ENCODE measurements around the gene SCARB1. TPM values are rescaled to one million over a fixed set of nuclear protein-coding genes. Genes with fewer than 3 reads are reported as not detected.

Gene SCARB1
- total RNA-seq, 1 donor from 2014 or later, result 6.6 TPM

GRCh38 chr12:124739953-124740561 is 123.6 kb downstream of the SCARB1 start:
- FAIRE-seq, result no peak
- TF ChIP-seq CTCF (IDR thresholded peaks at IDR 0.05; ENCODE audit: insufficient read depth, low read length, severe bottlenecking), result no peak

GRCh38 chr12:124738636-124739467 is 124.8 kb downstream of the SCARB1 start:
- peak; percentile 23 for DNase-seq (ENCODE audit: low read depth)
- no peaks in the 10 kb centered on the region for H3K27me3 ChIP-seq (ENCODE audit: control insufficient read depth, insufficient read depth, low read length)
- no peaks in the 10 kb centered on the region for H3K36me3 ChIP-seq (ENCODE audit: control insufficient read depth, insufficient read depth, low read length)
- H3K4me3 ChIP-seq (ENCODE audit: low read depth, low read length), result no peak overlapping the region
- TF ChIP-seq CTCF (IDR thresholded peaks at IDR 0.05; ENCODE audit: insufficient read depth, low read length, severe bottlenecking), result no peak
- no peak for FAIRE-seq

More at GRCh38 chr12:124739953-124740561, 123.6 kb downstream of the SCARB1 start:
- Histone ChIP-seq H3K27me3 (ENCODE audit: control insufficient read depth, insufficient read depth, low read length) (no peaks in the 10 kb centered on the region), H3K4me3 (ENCODE audit: low read depth, low read length) (no peak overlapping the region), H3K36me3 (ENCODE audit: control insufficient read depth, insufficient read depth, low read length) (no peaks in the 10 kb centered on the region)
- DNase-seq (ENCODE audit: low read depth), result no peak

GRCh38 chr12:124737772-124738635 is 125.7 kb downstream of the SCARB1 start:
- no peak for FAIRE-seq

GRCh38 chr12:124737040-124737419 is 126.6 kb downstream of the SCARB1 start:
- DNase-seq (ENCODE audit: low read depth), result no peak
- no peaks in the 10 kb centered on the region for H3K27me3 ChIP-seq (ENCODE audit: control insufficient read depth, insufficient read depth, low read length)
- FAIRE-seq, result no peak
- no peak for TF ChIP-seq CTCF (IDR thresholded peaks at IDR 0.05; ENCODE audit: insufficient read depth, low read length, severe bottlenecking)
- H3K36me3 ChIP-seq (ENCODE audit: control insufficient read depth, insufficient read depth, low read length), result no peaks in the 10 kb centered on the region
- H3K4me3 ChIP-seq (ENCODE audit: low read depth, low read length), result no peak overlapping the region

More at GRCh38 chr12:124737772-124738635, 125.7 kb downstream of the SCARB1 start:
- no peak overlapping the region for H3K4me3 ChIP-seq (ENCODE audit: low read depth, low read length)
- H3K36me3 ChIP-seq (ENCODE audit: control insufficient read depth, insufficient read depth, low read length), result no peaks in the 10 kb centered on the region
- no peaks in the 10 kb centered on the region for H3K27me3 ChIP-seq (ENCODE audit: control insufficient read depth, insufficient read depth, low read length)
- DNase-seq (ENCODE audit: low read depth), result peak; percentile 54
- no peak for TF ChIP-seq CTCF (IDR thresholded peaks at IDR 0.05; ENCODE audit: insufficient read depth, low read length, severe bottlenecking)

- DNase-seq (ENCODE audit: low read depth), result no peak
- FAIRE-seq, result no peak
- Histone ChIP-seq H3K36me3 (ENCODE audit: control insufficient read depth, insufficient read depth, low read length) (no peaks in the 10 kb centered on the region), H3K4me3 (ENCODE audit: low read depth, low read length) (no peak overlapping the region), H3K27me3 (ENCODE audit: control insufficient read depth, insufficient read depth, low read length) (no peaks in the 10 kb centered on the region)
- TF ChIP-seq CTCF (IDR thresholded peaks at IDR 0.05; ENCODE audit: insufficient read depth, low read length, severe bottlenecking), result no peak
Observed at GRCh38 chr12:124736115-124737039, 127.3 kb downstream of the SCARB1 start.
